ENCODE measurements around the gene FBLIM1.
"Not testable (repeated sequence)": the region's sequence is repeated elsewhere in the genome, so short reads cannot be mapped to it uniquely, and the experiment has no call there.

The FBLIM1 gene

DNA sequence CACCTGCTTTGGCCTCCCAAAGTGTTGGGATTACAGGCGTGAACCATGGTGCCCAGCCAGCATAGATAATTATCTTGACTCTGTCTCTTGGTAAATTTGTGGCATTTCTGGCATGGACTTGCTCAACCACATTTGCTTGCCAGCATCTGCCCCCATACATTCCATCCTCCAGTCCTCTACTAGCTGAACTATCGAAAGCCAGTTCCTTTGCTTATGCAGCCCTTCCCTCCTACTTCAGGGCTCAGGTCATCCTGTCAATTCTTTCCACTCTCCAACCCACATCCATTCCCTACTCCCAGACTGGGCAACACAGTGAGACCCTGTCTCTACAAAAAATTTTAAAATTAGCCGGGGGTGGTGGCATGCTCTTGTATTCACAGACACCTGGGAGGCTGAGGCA is 61.9 kb downstream of the FBLIM1 start:
- no peak overlapping the region for H3K27ac ChIP-seq (ENCODE audit: low read depth, low read length)
- no peaks in the 10 kb centered on the region for H3K27me3 ChIP-seq (ENCODE audit: control insufficient read depth, insufficient read depth, low read length)
- no peak overlapping the region for H3K9ac ChIP-seq (ENCODE audit: low read length)
- H3K4me1 ChIP-seq (ENCODE audit: control insufficient read depth, insufficient read depth, low read length) = peaks cover 3% of the 10 kb centered on the region
- no peak overlapping the region for H3K4me3 ChIP-seq (ENCODE audit: low read length)
- H3K36me3 ChIP-seq (ENCODE audit: control insufficient read depth, insufficient read depth, low read length) = no peaks in the 10 kb centered on the region

DNA sequence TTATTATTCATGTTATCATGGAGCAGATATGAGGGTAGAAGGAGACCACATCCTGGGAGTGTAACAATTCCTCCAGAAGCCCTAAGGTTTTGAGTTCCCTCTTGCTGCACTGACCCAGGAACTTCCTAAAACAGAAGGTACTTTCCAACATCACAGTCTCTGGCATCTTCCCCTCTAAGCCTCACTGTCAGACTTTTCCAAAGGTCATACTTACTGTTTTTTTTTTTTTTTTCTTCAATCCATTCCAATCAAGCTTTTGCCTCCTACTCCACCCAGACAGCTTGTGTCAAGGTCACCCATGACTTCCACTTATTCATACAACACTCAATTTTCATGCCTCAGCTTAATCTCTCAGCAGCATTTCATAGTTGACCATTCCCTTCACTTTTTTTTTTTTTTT is 67.2 kb downstream of the FBLIM1 start:
- Histone ChIP-seq H3K27me3 (ENCODE audit: control insufficient read depth, insufficient read depth, low read length) (no peaks in the 10 kb centered on the region), H3K9ac (ENCODE audit: low read length) (no peak overlapping the region), H3K4me1 (ENCODE audit: control insufficient read depth, insufficient read depth, low read length) (no peaks in the 10 kb centered on the region), H3K27ac (ENCODE audit: low read depth, low read length) (no peak overlapping the region), H3K36me3 (ENCODE audit: control insufficient read depth, insufficient read depth, low read length) (no peaks in the 10 kb centered on the region), H3K4me3 (ENCODE audit: low read length) (no peak overlapping the region)

DNA sequence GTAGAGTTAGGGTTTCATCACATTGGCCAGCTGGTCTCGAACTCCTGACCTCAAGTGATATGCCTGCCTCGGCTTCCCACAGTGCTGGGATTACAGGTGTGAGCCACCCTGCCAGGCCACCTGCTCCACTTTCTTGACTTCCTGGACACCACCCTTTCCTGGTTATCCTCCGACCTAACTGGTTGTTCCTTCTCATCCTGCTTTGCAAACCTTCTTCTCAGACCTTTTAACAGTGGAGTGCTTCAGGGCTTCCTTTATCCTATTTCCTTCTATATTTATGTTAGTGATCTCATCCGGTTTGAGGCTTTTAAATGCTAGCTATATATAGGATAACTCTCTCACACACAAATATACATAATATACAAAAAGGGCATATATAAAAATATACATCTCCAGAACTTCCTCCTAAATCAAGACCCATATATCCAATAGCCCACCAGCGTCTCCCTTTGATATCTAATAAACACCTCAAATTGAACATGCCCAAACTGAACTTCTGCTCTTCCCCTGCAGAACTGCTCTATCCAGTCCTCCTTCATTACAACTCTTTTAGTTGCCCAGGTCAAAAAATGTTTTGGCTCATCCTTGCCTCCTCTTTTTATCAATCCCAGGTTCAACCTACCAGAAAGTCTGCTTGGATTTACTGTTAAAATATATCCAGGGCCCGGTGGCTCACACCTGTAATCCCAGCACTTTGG is 68.4 kb downstream of the FBLIM1 start:
- no peak overlapping the region for H3K9ac ChIP-seq (ENCODE audit: low read length)
- H3K36me3 ChIP-seq (ENCODE audit: control insufficient read depth, insufficient read depth, low read length) = no peaks in the 10 kb centered on the region
- H3K4me1 ChIP-seq (ENCODE audit: control insufficient read depth, insufficient read depth, low read length) = no peaks in the 10 kb centered on the region
- H3K27ac ChIP-seq (ENCODE audit: low read depth, low read length) = no peak overlapping the region
- H3K27me3 ChIP-seq (ENCODE audit: control insufficient read depth, insufficient read depth, low read length) = no peaks in the 10 kb centered on the region
- no peak overlapping the region for H3K4me3 ChIP-seq (ENCODE audit: low read length)

DNA sequence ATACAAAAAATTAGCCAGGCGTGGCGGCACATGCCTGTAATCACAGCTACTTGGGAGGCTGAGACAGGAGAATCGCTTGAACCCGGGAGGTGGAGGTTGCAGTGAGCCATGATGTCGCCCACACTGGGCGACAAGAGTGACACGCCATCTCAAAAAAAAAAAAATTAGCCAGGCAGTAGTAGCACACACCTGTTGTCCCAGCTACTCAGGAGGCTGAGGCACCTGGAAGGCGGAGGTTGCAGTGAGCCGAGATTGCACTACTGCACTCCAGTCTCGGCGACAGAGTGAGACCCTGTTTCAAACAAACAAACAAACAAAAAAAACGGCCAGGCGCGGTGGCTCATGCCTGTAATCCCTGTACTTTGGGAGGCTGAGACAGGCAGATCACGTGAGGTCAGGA is 69.0 kb downstream of the FBLIM1 start:
- H3K4me1 ChIP-seq (ENCODE audit: control insufficient read depth, insufficient read depth, low read length) = not testable (repeated sequence)

DNA sequence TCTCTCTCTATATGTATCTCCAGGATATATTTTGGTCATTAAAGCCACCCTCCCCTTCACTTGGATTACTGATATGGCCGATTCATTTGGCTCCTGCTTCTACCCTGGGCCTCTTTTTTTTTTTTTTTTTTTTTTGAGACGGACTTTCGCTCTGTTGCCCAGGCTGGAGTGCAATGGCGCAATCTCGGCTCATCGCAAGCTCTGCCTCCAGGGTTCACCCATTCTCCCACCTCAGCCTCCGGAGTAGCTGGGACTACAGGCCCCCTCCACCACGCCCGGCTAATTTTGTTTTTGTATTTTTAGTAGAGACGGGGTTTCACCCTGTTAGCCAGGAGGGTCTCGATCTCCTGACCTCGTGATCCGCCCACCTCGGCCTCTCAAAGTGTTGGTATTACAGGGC is 70.3 kb downstream of the FBLIM1 start:
- not testable (repeated sequence) for H3K4me1 ChIP-seq (ENCODE audit: control insufficient read depth, insufficient read depth, low read length); H3K4me3 ChIP-seq (ENCODE audit: low read length)

More for the DNA sequence above, 69.0 kb downstream of the FBLIM1 start:
- not testable (repeated sequence) for H3K9ac ChIP-seq (ENCODE audit: low read length); H3K27me3 ChIP-seq (ENCODE audit: control insufficient read depth, insufficient read depth, low read length); H3K27ac ChIP-seq (ENCODE audit: low read depth, low read length); H3K36me3 ChIP-seq (ENCODE audit: control insufficient read depth, insufficient read depth, low read length); H3K4me3 ChIP-seq (ENCODE audit: low read length)

DNA sequence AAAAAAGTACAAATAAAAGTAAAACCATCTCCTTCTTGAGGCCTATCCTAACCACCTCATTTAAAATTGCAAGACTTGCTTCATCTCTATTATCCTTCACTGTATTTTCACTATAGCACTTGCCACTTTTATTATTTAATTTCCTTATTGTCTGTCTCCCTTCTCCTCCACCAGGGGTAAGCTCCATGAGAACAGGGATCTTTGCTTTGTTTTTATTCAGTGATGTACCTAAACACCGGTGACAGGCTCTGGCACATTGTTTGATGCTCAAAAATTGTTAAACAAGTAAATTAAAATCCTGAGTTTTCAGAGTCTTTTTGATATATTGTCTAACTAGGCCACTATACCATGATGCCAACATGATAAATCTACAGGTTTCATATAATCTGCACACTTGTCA is 71.7 kb downstream of the FBLIM1 start:
- no peak overlapping the region for H3K9ac ChIP-seq (ENCODE audit: low read length)
- no peak overlapping the region for H3K27ac ChIP-seq (ENCODE audit: low read depth, low read length)
- no peaks in the 10 kb centered on the region for H3K36me3 ChIP-seq (ENCODE audit: control insufficient read depth, insufficient read depth, low read length)
- no peaks in the 10 kb centered on the region for H3K27me3 ChIP-seq (ENCODE audit: control insufficient read depth, insufficient read depth, low read length)
- no peaks in the 10 kb centered on the region for H3K4me1 ChIP-seq (ENCODE audit: control insufficient read depth, insufficient read depth, low read length)
- H3K4me3 ChIP-seq (ENCODE audit: low read length) = no peak overlapping the region

More for the DNA sequence above, 70.3 kb downstream of the FBLIM1 start:
- not testable (repeated sequence) for H3K27ac ChIP-seq (ENCODE audit: low read depth, low read length); H3K36me3 ChIP-seq (ENCODE audit: control insufficient read depth, insufficient read depth, low read length); H3K27me3 ChIP-seq (ENCODE audit: control insufficient read depth, insufficient read depth, low read length); H3K9ac ChIP-seq (ENCODE audit: low read length)

DNA sequence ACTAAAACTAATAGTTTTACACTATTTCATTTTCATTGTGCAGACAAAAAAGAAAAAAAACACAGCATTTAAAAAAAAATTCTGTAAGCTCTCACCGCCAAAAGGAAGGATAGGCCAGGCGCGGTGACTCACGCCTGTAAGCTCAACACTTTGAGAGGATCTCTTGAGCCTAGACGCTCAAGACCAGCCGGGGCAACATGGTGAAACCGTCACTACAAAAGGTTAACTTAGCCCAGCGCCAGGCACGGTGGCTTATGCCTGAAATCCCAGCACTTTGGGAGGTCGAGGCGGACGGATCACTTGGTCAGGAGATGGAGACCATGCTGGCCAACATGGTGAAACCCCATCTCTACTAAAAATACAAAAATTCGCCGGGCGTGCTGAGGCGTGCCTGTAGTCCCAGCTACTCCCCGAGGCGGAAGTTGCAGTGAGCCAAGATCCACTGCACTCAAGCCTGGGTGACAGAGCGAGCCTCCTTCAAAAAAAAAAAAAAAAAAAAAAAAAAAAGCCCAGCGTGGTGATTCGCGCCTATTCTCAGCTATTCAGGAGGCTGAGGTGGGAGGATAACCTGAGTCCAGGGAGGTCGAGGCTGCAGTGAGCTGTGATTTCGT is 74.6 kb downstream of the FBLIM1 start:
- peak overlapping the region; percentile 95 for H3K4me3 ChIP-seq (ENCODE audit: low read length)
- H3K4me1 ChIP-seq (ENCODE audit: control insufficient read depth, insufficient read depth, low read length) = no peaks in the 10 kb centered on the region
- no peaks in the 10 kb centered on the region for H3K27me3 ChIP-seq (ENCODE audit: control insufficient read depth, insufficient read depth, low read length)
- peak overlapping the region; percentile 98 for H3K27ac ChIP-seq (ENCODE audit: low read depth, low read length)
- H3K36me3 ChIP-seq (ENCODE audit: control insufficient read depth, insufficient read depth, low read length) = no peaks in the 10 kb centered on the region
- no peak overlapping the region for H3K9ac ChIP-seq (ENCODE audit: low read length)

DNA sequence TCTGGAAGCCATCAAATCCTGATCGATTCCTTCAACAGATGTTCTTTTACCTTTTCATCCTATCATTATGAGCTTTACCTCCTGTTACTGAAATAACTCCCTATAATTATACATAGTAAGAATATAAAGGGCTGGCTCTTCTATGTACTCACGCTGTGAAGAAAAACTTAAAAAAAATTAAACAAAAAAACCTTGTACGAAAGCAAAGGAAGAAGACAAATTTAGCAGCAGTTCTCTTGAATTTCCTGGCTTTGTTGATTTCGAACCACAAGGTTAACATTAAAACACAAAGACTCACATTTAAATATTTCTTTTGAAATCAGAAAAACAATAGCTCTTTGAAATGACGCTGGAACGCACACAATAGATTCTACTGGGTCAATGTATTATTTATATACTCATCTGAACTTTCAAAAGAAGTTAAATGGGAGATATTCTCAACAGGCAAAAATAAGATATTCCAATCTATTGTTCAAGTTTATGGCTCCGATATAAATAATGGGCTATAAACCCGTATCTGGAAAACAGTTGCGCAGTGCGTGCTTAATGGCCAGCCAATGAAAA is 75.3 kb downstream of the FBLIM1 start:
- no peaks in the 10 kb centered on the region for H3K27me3 ChIP-seq (ENCODE audit: control insufficient read depth, insufficient read depth, low read length)
- H3K4me1 ChIP-seq (ENCODE audit: control insufficient read depth, insufficient read depth, low read length) = no peaks in the 10 kb centered on the region
- peak overlapping the region; percentile 95 for H3K4me3 ChIP-seq (ENCODE audit: low read length)
- H3K9ac ChIP-seq (ENCODE audit: low read length) = peak overlapping the region; percentile 6
- H3K36me3 ChIP-seq (ENCODE audit: control insufficient read depth, insufficient read depth, low read length) = no peaks in the 10 kb centered on the region
- peak overlapping the region; percentile 98 for H3K27ac ChIP-seq (ENCODE audit: low read depth, low read length)

DNA sequence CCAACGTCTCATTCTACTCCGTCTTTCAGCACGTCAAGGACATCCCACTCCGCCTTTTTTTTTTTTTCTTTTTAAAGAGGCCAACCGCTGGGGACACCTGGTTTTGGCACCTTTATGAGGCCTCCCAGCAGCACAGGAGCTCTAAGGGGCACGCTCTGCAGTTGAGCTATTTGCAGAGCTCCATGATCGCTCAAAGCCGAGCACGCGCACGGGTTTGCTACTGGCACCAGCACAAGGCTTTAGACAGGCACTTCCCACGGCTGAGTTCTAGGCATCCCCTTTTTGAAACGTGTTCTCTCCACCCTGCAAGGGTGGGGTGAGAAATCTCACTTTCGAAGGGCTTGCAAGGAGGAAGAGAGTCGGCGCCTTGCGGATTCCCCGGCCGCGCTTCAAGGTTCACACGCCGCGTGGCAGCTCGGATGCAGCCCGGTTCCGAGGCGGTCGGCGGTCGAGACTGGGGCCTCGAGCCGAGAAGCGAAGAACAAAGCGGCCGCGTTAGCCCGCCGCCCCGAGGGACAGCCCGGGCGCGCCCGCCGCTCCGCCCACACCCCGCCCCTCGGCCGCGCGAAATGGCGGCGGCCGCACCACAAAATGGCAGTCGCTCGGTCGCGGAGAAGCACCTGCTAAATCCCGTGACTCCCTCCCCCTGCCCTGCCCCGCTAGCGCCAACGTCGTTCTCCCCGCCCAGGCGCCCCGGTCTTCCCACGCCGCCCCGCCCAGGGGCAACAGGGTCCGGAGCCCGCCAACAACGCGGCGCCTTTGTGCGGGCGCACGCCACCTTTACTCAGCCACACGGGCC is 76.0 kb downstream of the FBLIM1 start:
- Histone ChIP-seq H3K27ac (ENCODE audit: low read depth, low read length) (peak overlapping the region; percentile 98), H3K36me3 (ENCODE audit: control insufficient read depth, insufficient read depth, low read length) (no peaks in the 10 kb centered on the region), H3K4me1 (ENCODE audit: control insufficient read depth, insufficient read depth, low read length) (no peaks in the 10 kb centered on the region), H3K9ac (ENCODE audit: low read length) (peak overlapping the region; percentile 98), H3K4me3 (ENCODE audit: low read length) (peak overlapping the region; percentile 95), H3K27me3 (ENCODE audit: control insufficient read depth, insufficient read depth, low read length) (no peaks in the 10 kb centered on the region)

DNA sequence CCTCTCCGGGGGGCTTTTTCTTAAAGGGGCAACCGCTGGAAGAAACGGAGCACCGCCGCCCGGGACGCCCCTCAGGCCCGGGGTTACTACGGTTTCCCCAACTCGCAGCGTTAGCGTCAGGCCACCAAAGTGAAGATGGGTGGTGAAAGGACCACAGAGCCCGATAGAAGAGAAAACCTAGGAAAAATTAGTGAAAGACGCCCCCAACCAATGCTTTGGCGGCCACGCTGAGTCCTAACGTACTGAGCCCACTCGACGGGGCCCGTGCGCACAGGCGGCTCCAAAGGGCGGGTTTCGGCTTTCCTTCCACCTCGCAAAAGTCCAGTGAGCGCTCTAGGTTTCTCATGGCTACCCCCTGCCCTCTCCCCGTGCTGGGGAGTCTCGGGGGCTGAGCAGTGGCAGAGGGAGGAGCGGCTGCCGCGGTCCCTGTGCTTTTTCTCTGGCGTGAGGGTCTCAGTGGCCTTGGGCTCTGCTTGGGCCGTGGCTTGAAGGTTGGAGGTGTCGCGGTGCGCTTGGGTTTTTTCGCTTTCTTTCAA is 76.7 kb downstream of the FBLIM1 start:
- H3K9ac ChIP-seq (ENCODE audit: low read length) = peak overlapping the region; percentile 98
- H3K4me1 ChIP-seq (ENCODE audit: control insufficient read depth, insufficient read depth, low read length) = no peaks in the 10 kb centered on the region
- H3K4me3 ChIP-seq (ENCODE audit: low read length) = peak overlapping the region; percentile 95
- H3K27ac ChIP-seq (ENCODE audit: low read depth, low read length) = peak overlapping the region; percentile 98
- no peaks in the 10 kb centered on the region for H3K36me3 ChIP-seq (ENCODE audit: control insufficient read depth, insufficient read depth, low read length)
- no peaks in the 10 kb centered on the region for H3K27me3 ChIP-seq (ENCODE audit: control insufficient read depth, insufficient read depth, low read length)

DNA sequence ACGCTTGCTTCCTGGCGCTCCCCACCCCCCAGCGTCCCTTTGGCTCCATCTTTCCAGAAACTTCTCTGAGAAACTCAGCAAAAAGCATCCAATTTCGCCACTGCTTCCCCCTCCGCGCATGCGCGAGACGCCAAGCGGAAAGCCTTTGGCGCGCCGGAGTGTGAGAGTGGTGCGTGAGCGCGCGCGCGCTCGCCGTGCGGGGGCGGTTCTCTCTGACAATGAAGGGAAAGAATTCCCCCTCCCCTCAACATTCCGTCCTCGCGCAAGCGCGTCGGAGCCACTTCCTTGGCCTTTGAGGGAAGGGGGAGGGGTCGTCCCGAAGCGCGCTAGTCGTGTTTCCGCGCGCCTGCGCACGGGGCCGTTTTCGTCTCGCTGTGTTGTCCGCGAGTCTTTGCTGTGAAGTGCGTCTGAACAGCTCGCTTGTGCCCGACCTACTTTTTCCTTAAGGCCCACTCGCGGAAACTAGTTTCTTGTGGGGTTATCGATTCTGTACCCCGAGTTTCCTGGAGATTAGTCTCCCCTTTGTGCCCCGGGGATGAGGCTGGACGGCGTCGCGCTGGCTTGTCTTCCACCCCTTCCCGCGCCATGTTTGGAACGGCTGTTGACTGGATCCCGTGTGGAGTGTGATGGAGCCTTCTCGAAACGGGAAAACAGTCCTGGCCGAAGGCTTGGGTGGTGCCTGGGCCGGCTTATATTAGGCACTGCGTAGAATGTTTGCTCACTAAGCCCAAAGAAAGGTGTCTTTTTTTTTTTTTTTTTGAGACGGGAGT is 77.3 kb downstream of the FBLIM1 start:
- Histone ChIP-seq H3K27me3 (ENCODE audit: control insufficient read depth, insufficient read depth, low read length) (no peaks in the 10 kb centered on the region), H3K4me3 (ENCODE audit: low read length) (peak overlapping the region; percentile 95), H3K4me1 (ENCODE audit: control insufficient read depth, insufficient read depth, low read length) (no peaks in the 10 kb centered on the region), H3K27ac (ENCODE audit: low read depth, low read length) (peak overlapping the region; percentile 98), H3K9ac (ENCODE audit: low read length) (peak overlapping the region; percentile 98), H3K36me3 (ENCODE audit: control insufficient read depth, insufficient read depth, low read length) (no peaks in the 10 kb centered on the region)
